GM13976 (cell line): ENCODE measurements around the gene ANAPC1.

Source experiments
- DNase-seq: peaks from one replicate; pipeline ENCODE4 v3.0.0; 2012; ENCODE audit warnings: low spot score
- CTCF ChIP-seq: IDR thresholded peaks from 2 replicates; pipeline ENCODE4 v1.5.1; 2012; ENCODE audit warnings: borderline replicate concordance, mild to moderate bottlenecking; ENCODE audit not compliant: insufficient read depth; ENCODE audit errors: extremely low read depth, missing control alignments, control extremely low read depth
- in situ Hi-C: fragments of 300-500 bp; cut with MboI; formaldehyde crosslinking; loops from one replicate; pipeline ENCODE4 v1.12.0; 2022; ENCODE audit warnings: low sequenced_read_pairs, mixed read lengths, inconsistent platforms; ENCODE audit not compliant: unreplicated experiment

ANAPC1 gene

GRCh38 chr2:111903930-111904439 lies 20.0 kb upstream of the ANAPC1 start:
- in situ Hi-C loops: no loop called here
- DNase-seq: no peak
- no peak for TF ChIP-seq CTCF

GRCh38 chr2:111903516-111903915 lies 19.5 kb upstream of the ANAPC1 start:
- no peak for TF ChIP-seq CTCF
- in situ Hi-C loops: no loop called here
- DNase-seq: no peak

GRCh38 chr2:111900859-111901258 lies 16.9 kb upstream of the ANAPC1 start:
- in situ Hi-C loops: no loop called here
- DNase-seq: no peak
- TF ChIP-seq CTCF: no peak

GRCh38 chr2:111898703-111899514 lies 14.9 kb upstream of the ANAPC1 start:
- no peak for TF ChIP-seq CTCF
- in situ Hi-C loops: no loop called here
- DNase-seq: peak; percentile 41

- peak; percentile 83 for DNase-seq
- in situ Hi-C loops: no loop called here
- peak; percentile 66 for TF ChIP-seq CTCF
Observed at GRCh38 chr2:111897924-111898702, 14.1 kb upstream of the ANAPC1 start, which contains the start of gene MERTK. TSS of gene MERTK (plus strand) at chr2:111898607. CDS start at chr2:111898736, 129 bp downstream.

- TF ChIP-seq CTCF: no peak
- DNase-seq: no peak
- in situ Hi-C loops: no loop called here
Observed at GRCh38 chr2:111897630-111897923, 13.6 kb upstream of the ANAPC1 start.
